ENCODE results near the gene TSPAN16.
"Not testable (repeated sequence)": the region's sequence is repeated elsewhere in the genome, so short reads cannot be mapped to it uniquely, and the experiment has no call there.

The TSPAN16 gene

GRCh38 chr19:11331502-11331901 lies 35.5 kb downstream of the TSPAN16 start:
- no peaks in the 10 kb centered on the region for H3K9me3 ChIP-seq (ENCODE audit: control insufficient read depth, low read length)
- no peak overlapping the region for H3K4me3 ChIP-seq (ENCODE audit: insufficient read depth, low read depth, low read length)
- no peaks in the 10 kb centered on the region for H3K27me3 ChIP-seq (ENCODE audit: control insufficient read depth, insufficient read depth, low read length, poor library complexity, severe bottlenecking)
- no peak overlapping the region for H3K27ac ChIP-seq (ENCODE audit: insufficient read depth, low read depth, low read length, poor library complexity, severe bottlenecking)
- no peaks in the 10 kb centered on the region for H3K4me1 ChIP-seq (ENCODE audit: control insufficient read depth, insufficient read depth, low read length)
- 92% methylated on average over 4 of the region's 4 CpGs for WGBS, 2 experiments
- no peaks in the 10 kb centered on the region for H3K36me3 ChIP-seq (ENCODE audit: control insufficient read depth, insufficient read depth, low read length)

DNA sequence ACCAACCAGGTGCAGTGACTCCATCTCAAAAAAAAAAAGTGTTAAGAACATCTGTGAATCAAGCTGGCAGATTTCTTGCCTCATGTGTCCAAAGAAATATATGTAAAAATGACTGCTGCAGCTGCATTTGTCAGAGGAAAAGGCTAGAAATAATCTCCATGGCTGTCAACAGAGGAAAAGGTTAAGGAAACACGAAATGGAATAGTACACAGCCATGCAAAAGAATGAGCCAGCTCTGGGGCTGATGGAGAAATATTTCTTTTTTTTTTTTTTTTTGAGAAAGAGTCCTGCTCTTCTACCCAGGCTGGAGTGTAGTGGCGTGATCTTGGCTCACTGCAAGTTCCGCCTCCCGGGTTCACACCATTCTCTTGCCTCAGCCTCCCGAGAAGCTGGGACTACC lies 36.9 kb downstream of the TSPAN16 start:
- no peaks in the 10 kb centered on the region for H3K36me3 ChIP-seq (ENCODE audit: control insufficient read depth, insufficient read depth, low read length)
- no peaks in the 10 kb centered on the region for H3K9me3 ChIP-seq (ENCODE audit: control insufficient read depth, low read length)
- H3K4me1 ChIP-seq (ENCODE audit: control insufficient read depth, insufficient read depth, low read length) = no peaks in the 10 kb centered on the region
- no peak overlapping the region for H3K4me3 ChIP-seq (ENCODE audit: insufficient read depth, low read depth, low read length)
- H3K27me3 ChIP-seq (ENCODE audit: control insufficient read depth, insufficient read depth, low read length, poor library complexity, severe bottlenecking) = no peaks in the 10 kb centered on the region
- 95% methylated on average over 5 of the region's 5 CpGs for WGBS, 2 experiments
- no peak overlapping the region for H3K27ac ChIP-seq (ENCODE audit: insufficient read depth, low read depth, low read length, poor library complexity, severe bottlenecking)

DNA sequence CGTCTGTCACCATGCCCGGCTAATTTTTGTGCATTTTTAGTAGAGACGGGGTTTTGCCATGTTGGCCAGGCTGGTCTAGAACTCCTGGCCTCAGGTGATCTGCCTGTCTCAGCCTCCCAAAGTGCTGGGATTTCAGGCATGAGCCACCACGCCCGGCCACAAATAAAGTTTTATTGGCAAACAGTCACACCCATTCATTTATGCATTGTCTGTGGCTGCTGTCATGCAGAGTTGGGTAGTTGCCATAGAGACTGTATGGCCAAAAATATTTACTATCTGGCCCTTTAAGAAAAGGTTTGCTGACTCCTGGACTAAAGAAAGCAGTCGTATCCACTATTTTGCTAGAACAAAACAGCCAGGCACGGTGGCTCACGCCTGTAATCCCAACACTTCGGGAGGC lies 37.9 kb downstream of the TSPAN16 start:
- H3K36me3 ChIP-seq (ENCODE audit: control insufficient read depth, insufficient read depth, low read length); H3K9me3 ChIP-seq (ENCODE audit: control insufficient read depth, low read length); H3K4me3 ChIP-seq (ENCODE audit: insufficient read depth, low read depth, low read length); H3K4me1 ChIP-seq (ENCODE audit: control insufficient read depth, insufficient read depth, low read length); H3K27ac ChIP-seq (ENCODE audit: insufficient read depth, low read depth, low read length, poor library complexity, severe bottlenecking); H3K27me3 ChIP-seq (ENCODE audit: control insufficient read depth, insufficient read depth, low read length, poor library complexity, severe bottlenecking): not testable (repeated sequence)
- WGBS, 2 experiments = 92 to 94% methylated on average over 9 of the region's 9 CpGs

- Histone ChIP-seq H3K27me3 (ENCODE audit: control insufficient read depth, insufficient read depth, low read length, poor library complexity, severe bottlenecking) (peaks cover 11% of the 10 kb centered on the region), H3K4me1 (ENCODE audit: control insufficient read depth, insufficient read depth, low read length) (no peaks in the 10 kb centered on the region), H3K27ac (ENCODE audit: insufficient read depth, low read depth, low read length, poor library complexity, severe bottlenecking) (no peak overlapping the region), H3K4me3 (ENCODE audit: insufficient read depth, low read depth, low read length) (no peak overlapping the region), H3K36me3 (ENCODE audit: control insufficient read depth, insufficient read depth, low read length) (no peaks in the 10 kb centered on the region), H3K9me3 (ENCODE audit: control insufficient read depth, low read length) (no peaks in the 10 kb centered on the region)
- WGBS, 2 experiments = 94 to 95% methylated on average over 17 of the region's 17 CpGs
Observed at GRCh38 chr19:11335449-11336146, 39.6 kb downstream of the TSPAN16 start.

DNA sequence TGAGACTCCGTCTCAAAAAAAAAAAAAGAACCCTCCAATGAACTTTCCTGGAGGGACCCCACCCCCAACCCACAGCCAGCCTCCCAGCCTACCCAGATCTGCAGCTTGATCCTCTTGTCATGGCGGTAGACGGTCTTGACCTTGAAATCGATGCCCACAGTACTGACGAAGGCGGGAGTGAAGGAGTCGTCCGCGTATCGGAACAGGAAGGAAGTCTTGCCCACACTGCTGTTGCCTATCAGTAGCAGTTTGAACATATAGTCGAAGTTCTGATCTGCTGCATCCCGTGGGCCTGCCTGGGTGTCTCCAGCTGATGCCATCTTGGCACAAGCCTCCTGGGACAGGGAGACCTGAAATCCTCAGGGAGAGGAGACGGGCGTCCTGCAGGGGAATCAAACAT lies 41.1 kb downstream of the TSPAN16 start:
- peaks cover 2% of the 10 kb centered on the region for H3K36me3 ChIP-seq (ENCODE audit: control insufficient read depth, insufficient read depth, low read length)
- H3K9me3 ChIP-seq (ENCODE audit: control insufficient read depth, low read length) = no peaks in the 10 kb centered on the region
- H3K4me1 ChIP-seq (ENCODE audit: control insufficient read depth, insufficient read depth, low read length) = no peaks in the 10 kb centered on the region
- 95% methylated on average over 14 of the region's 14 CpGs for WGBS, 2 experiments
- peaks cover 11% of the 10 kb centered on the region for H3K27me3 ChIP-seq (ENCODE audit: control insufficient read depth, insufficient read depth, low read length, poor library complexity, severe bottlenecking)
- H3K27ac ChIP-seq (ENCODE audit: insufficient read depth, low read depth, low read length, poor library complexity, severe bottlenecking) = no peak overlapping the region
- H3K4me3 ChIP-seq (ENCODE audit: insufficient read depth, low read depth, low read length) = no peak overlapping the region

GRCh38 chr19:11338121-11338520 lies 42.2 kb downstream of the TSPAN16 start:
- H3K36me3 ChIP-seq (ENCODE audit: control insufficient read depth, insufficient read depth, low read length) = peaks cover 2% of the 10 kb centered on the region
- no peak overlapping the region for H3K27ac ChIP-seq (ENCODE audit: insufficient read depth, low read depth, low read length, poor library complexity, severe bottlenecking)
- no peaks in the 10 kb centered on the region for H3K9me3 ChIP-seq (ENCODE audit: control insufficient read depth, low read length)
- no peak overlapping the region for H3K4me3 ChIP-seq (ENCODE audit: insufficient read depth, low read depth, low read length)
- no peaks in the 10 kb centered on the region for H3K4me1 ChIP-seq (ENCODE audit: control insufficient read depth, insufficient read depth, low read length)
- peaks cover 11% of the 10 kb centered on the region for H3K27me3 ChIP-seq (ENCODE audit: control insufficient read depth, insufficient read depth, low read length, poor library complexity, severe bottlenecking)
- 91 to 94% methylated on average over 7 of the region's 7 CpGs for WGBS, 2 experiments

- peak overlapping the region; percentile 57 for H3K4me3 ChIP-seq (ENCODE audit: insufficient read depth, low read depth, low read length)
- peaks cover 2% of the 10 kb centered on the region for H3K36me3 ChIP-seq (ENCODE audit: control insufficient read depth, insufficient read depth, low read length)
- H3K27ac ChIP-seq (ENCODE audit: insufficient read depth, low read depth, low read length, poor library complexity, severe bottlenecking) = no peak overlapping the region
- no peaks in the 10 kb centered on the region for H3K9me3 ChIP-seq (ENCODE audit: control insufficient read depth, low read length)
- WGBS, 2 experiments = 44 to 45% methylated on average over 21 of the region's 21 CpGs
- H3K4me1 ChIP-seq (ENCODE audit: control insufficient read depth, insufficient read depth, low read length) = no peaks in the 10 kb centered on the region
- H3K27me3 ChIP-seq (ENCODE audit: control insufficient read depth, insufficient read depth, low read length, poor library complexity, severe bottlenecking) = peaks cover 11% of the 10 kb centered on the region
Observed at GRCh38 chr19:11338569-11339253, 42.8 kb downstream of the TSPAN16 start.

DNA sequence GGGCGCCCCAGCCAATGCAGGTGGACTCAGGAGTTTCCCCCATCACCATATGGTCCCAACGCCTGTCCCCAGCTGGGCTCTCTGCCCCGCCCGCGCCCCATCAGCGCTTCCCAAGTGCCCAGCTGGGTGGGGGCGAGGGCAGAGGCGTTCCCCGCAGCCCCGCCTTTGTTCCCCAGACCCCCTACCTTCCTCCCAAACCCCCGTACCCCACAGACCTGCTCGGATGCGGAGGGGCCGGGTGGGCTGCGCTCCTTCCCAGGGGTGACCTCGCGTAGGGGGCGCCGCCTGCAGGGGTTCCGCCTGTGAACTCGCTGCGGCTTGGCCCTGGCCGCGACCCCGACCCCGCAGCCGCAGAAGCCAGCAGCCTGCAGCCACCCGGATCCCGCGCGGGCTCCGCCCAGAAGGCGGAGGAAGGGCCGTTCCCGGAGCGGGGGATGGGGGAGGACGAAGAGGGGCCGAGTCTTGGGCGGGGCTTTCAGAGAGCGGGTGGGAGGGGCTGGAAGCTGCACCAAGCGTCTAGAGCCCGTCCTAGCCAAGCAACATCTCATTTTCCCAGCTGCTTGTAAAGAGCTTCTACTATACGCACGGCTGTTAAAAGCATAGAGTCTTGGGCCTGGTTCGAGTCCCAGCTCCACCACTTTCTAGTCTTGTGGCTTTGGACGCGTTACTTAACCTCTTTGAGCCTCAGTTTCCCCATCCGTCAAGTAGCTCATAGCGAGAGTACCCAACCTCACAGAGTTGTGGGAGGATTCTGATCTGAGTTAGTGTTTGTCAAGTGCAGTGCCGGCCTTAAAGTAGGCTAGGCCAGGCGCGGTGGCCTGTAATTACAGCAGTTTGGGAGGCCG lies 43.5 kb downstream of the TSPAN16 start, which contains the start of gene RAB3D:
Gene RAB3D (minus strand): TSS at position 404 of the 845 bp plus-strand sequence. CDS start 2,258 bp downstream, outside the sequence.
- WGBS, 2 experiments = 11 to 12% methylated on average over 53 of the region's 53 CpGs
- H3K4me3 ChIP-seq (ENCODE audit: insufficient read depth, low read depth, low read length) = peak within 1 kb of the TSS; percentile 57
- H3K4me1 ChIP-seq (ENCODE audit: control insufficient read depth, insufficient read depth, low read length) = no peaks in the 10 kb centered on the region
- H3K36me3 ChIP-seq (ENCODE audit: control insufficient read depth, insufficient read depth, low read length) = peaks cover 2% of the 10 kb centered on the region
- H3K27ac ChIP-seq (ENCODE audit: insufficient read depth, low read depth, low read length, poor library complexity, severe bottlenecking) = no peak within 1 kb of the TSS
- no peaks in the 10 kb centered on the region for H3K9me3 ChIP-seq (ENCODE audit: control insufficient read depth, low read length)
- peaks cover 11% of the 10 kb centered on the region for H3K27me3 ChIP-seq (ENCODE audit: control insufficient read depth, insufficient read depth, low read length, poor library complexity, severe bottlenecking)

- whole genome bisulfite sequencing, 2 experiments = 92 to 93% methylated on average over 8 of the region's 8 CpGs
- not testable (repeated sequence) for H3K4me1 ChIP-seq (ENCODE audit: control insufficient read depth, insufficient read depth, low read length); H3K27ac ChIP-seq (ENCODE audit: insufficient read depth, low read depth, low read length, poor library complexity, severe bottlenecking); H3K9me3 ChIP-seq (ENCODE audit: control insufficient read depth, low read length); H3K36me3 ChIP-seq (ENCODE audit: control insufficient read depth, insufficient read depth, low read length)
- peak overlapping the region; percentile 57 for H3K4me3 ChIP-seq (ENCODE audit: insufficient read depth, low read depth, low read length)
- H3K27me3 ChIP-seq (ENCODE audit: control insufficient read depth, insufficient read depth, low read length, poor library complexity, severe bottlenecking) = peaks cover 11% of the 10 kb centered on the region
Observed at GRCh38 chr19:11340099-11340467, 44.1 kb downstream of the TSPAN16 start.

DNA sequence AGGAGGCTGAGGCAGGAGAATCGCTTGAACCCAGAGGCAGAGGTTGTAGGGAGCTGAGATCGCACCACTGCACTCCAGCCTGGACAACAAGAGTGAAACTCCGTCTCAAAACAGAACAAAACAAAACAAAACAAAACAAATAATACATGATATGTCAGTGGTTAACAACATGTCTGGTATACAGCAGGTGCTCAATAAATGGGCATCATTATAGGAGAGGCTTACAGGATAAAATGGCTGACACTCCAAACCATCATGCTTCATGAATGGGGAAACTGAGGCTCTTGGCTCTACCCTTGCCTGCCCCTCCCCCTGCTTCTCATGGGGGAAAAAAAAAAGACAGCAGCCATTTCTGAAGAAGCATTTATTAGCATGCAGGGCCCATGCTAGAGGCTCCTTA lies 46.5 kb downstream of the TSPAN16 start:
- Histone ChIP-seq H3K36me3 (ENCODE audit: control insufficient read depth, insufficient read depth, low read length) (peaks cover 2% of the 10 kb centered on the region), H3K4me1 (ENCODE audit: control insufficient read depth, insufficient read depth, low read length) (peaks cover 5% of the 10 kb centered on the region), H3K27ac (ENCODE audit: insufficient read depth, low read depth, low read length, poor library complexity, severe bottlenecking) (no peak overlapping the region), H3K9me3 (ENCODE audit: control insufficient read depth, low read length) (no peaks in the 10 kb centered on the region), H3K27me3 (ENCODE audit: control insufficient read depth, insufficient read depth, low read length, poor library complexity, severe bottlenecking) (peaks cover 11% of the 10 kb centered on the region), H3K4me3 (ENCODE audit: insufficient read depth, low read depth, low read length) (no peak overlapping the region)
- WGBS, 2 experiments = 98 to 100% methylated on average over 3 of the region's 3 CpGs

Measured in ectodermal cell (in vitro differentiated cells).